B cell (primary cell): ENCODE measurements around the gene GCAT. TPM values are rescaled to one million over a fixed set of nuclear protein-coding genes. Genes with fewer than 3 reads are reported as not detected.

Experiments
- ATAC-seq: fragments of 200-7000 bp; cut with Tn5 transposase; one replicate; pipeline ENCODE4 v1.10.0; 2021; ENCODE audit warnings: low read depth, mild to moderate bottlenecking, moderate number of reproducible peaks, moderate library complexity
- CTCF ChIA-PET: fragments of 350-600 bp; sonication (Branson Sonifier 250); formaldehyde crosslinking; loops from one replicate; lab custom pipeline; 2021; ENCODE audit warnings: antibody characterized with exemption, inconsistent platforms; lab: Charles Lee
- POLR2A ChIA-PET: fragments of 350-600 bp; sonication (Branson Sonifier 250); formaldehyde crosslinking; loops from one replicate; lab custom pipeline; 2021; ENCODE audit warnings: antibody characterized with exemption; lab: Charles Lee
- DNase-seq: peaks from one replicate; pipeline ENCODE4 v3.0.0; 2013
- H2AFZ ChIP-seq: 2 replicates; pipeline ENCODE4 v1.6.1; 2012; ENCODE audit warnings: mild to moderate bottlenecking, low read depth, low read length; ENCODE audit not compliant: insufficient read depth, poor library complexity, severe bottlenecking
- H3K27ac ChIP-seq, 2 donors: 1 replicate in 1 of 2; 2 replicates in 1 of 2; pipeline ENCODE4 v1.5.1; 2012 to 2013; ENCODE audit warnings: low read length in 2 of 2, mild to moderate bottlenecking in 2 of 2, moderate library complexity in 1 of 2
- H3K27me3 ChIP-seq, 4 experiments: fragments of 200-600 bp in 1 of 4; sonication (generic) in 1 of 4; replicated peaks in 1 of 4; 1 replicate in 2 of 4; 2 replicates in 2 of 4; pipeline versions ENCODE4 v1.6.1 to v1.7.0; 2013 to 2016; ENCODE audit warnings: low read length in 3 of 4, mild to moderate bottlenecking in 2 of 4, mixed read lengths in 1 of 4, moderate library complexity in 1 of 4; ENCODE audit not compliant: insufficient read depth in 4 of 4, control insufficient read depth in 3 of 4; ENCODE audit errors: control extremely low read depth in 1 of 4
- H3K36me3 ChIP-seq, 2 experiments: replicated peaks in 1 of 2; 1 replicate in 1 of 2; 2 replicates in 1 of 2; pipeline versions ENCODE4 v1.6.1 to v1.7.1; 2013; ENCODE audit warnings: low read length in 1 of 2; ENCODE audit not compliant: insufficient read depth in 2 of 2, control insufficient read depth in 1 of 2; ENCODE audit errors: control extremely low read depth in 1 of 2, extremely low read depth in 1 of 2
- H3K4me1 ChIP-seq, 2 donors: fragments of 200-600 bp in 1 of 2; sonication (generic) in 1 of 2; 1 replicate in 1 of 2; 2 replicates in 1 of 2; pipeline versions ENCODE4 v1.5.1 to v1.6.1; 2013 to 2017; ENCODE audit warnings: low read length in 2 of 2; ENCODE audit not compliant: control insufficient read depth in 2 of 2, insufficient read depth in 2 of 2
- H3K4me2 ChIP-seq: replicated peaks from 2 replicates; pipeline ENCODE3; 2012; ENCODE audit warnings: mild to moderate bottlenecking, low read depth, low read length; ENCODE audit not compliant: poor library complexity, severe bottlenecking
- H3K4me3 ChIP-seq, 5 experiments: fragments of 200-600 bp in 1 of 5; sonication (generic) in 1 of 5; 1 replicate in 3 of 5; 2 replicates in 2 of 5; pipeline versions ENCODE4 v1.5.1 to v1.7.0; 2011 to 2016; ENCODE audit warnings: low read length in 4 of 5, mild to moderate bottlenecking in 4 of 5, low read depth in 2 of 5, control low read depth in 1 of 5, moderate library complexity in 1 of 5; ENCODE audit not compliant: insufficient read depth in 1 of 5; ENCODE audit errors: control extremely low read depth in 1 of 5, extremely low read depth in 1 of 5
- H3K79me2 ChIP-seq: fragments of 200-600 bp; sonication (generic); one replicate; pipeline ENCODE4 v1.6.0; 2016; ENCODE audit warnings: low read length; ENCODE audit not compliant: control insufficient read depth, insufficient read depth
- H3K9ac ChIP-seq: fragments of 200-600 bp; sonication (generic); 2 replicates; pipeline ENCODE4 v1.6.1; 2017; ENCODE audit warnings: mild to moderate bottlenecking, low read length, moderate library complexity
- H3K9me3 ChIP-seq, 3 donors: one replicate each; pipeline versions ENCODE4 v1.6.1 to v1.7.1; 2013; ENCODE audit warnings: low read length in 2 of 3; ENCODE audit not compliant: control insufficient read depth in 2 of 3, insufficient read depth in 1 of 3; ENCODE audit errors: control extremely low read depth in 1 of 3
- H4K20me1 ChIP-seq: 2 replicates; pipeline ENCODE4 v1.6.0; 2012; ENCODE audit warnings: mild to moderate bottlenecking, low read length; ENCODE audit not compliant: insufficient read depth, control insufficient read depth, poor library complexity, severe bottlenecking
- H3K27ac Mint-ChIP-seq: one replicate; pipeline ENCODE4 v1.8.0; 2021; ENCODE audit warnings: mixed read lengths
- H3K27me3 Mint-ChIP-seq: one replicate; pipeline ENCODE4 v1.8.0; 2021; ENCODE audit warnings: mixed read lengths
- H3K4me1 Mint-ChIP-seq: one replicate; pipeline ENCODE4 v1.8.0; 2021; ENCODE audit warnings: mixed read lengths
- H3K4me3 Mint-ChIP-seq: one replicate; pipeline ENCODE4 v1.8.0; 2021; ENCODE audit warnings: mixed read lengths
- H3K9me3 Mint-ChIP-seq: one replicate; pipeline ENCODE4 v1.8.0; 2022; ENCODE audit warnings: mixed read lengths; ENCODE audit not compliant: insufficient read depth
- EZH2 ChIP-seq: IDR thresholded peaks from 2 replicates; pipeline ENCODE4 v1.6.1; 2012; ENCODE audit warnings: borderline replicate concordance, low read depth, mild to moderate bottlenecking, moderate library complexity, low read length; ENCODE audit not compliant: insufficient read depth, poor library complexity, severe bottlenecking
- WGBS: methylation state at CpG from one replicate; pipeline ENCODE4 v1.1.5; 2013; ENCODE audit warnings: missing lambda C conversion rate; ENCODE audit not compliant: insufficient coverage; 5-methylcytosine and 5-hydroxymethylcytosine counted together
- intact Hi-C: fragments of 100-400 bp; cut with micrococcal nuclease; formaldehyde crosslinking; loops from one replicate; pipeline ENCODE4 v1.10.0; 2022
- polyA plus RNA-seq: library from polyadenylated mRNA; depleted of rRNA; stranded (reverse); fragments of >200 nt; gene quantifications from 2 replicates; pipeline ENCODE4 v1.2.3, GENCODE V29; 2012
- total RNA-seq, 2 donors: library from RNA; stranded (reverse); fragments of 120-200 nt in 1 of 2; gene quantifications; 1 replicate in 1 of 2; 2 replicates in 1 of 2; pipeline versions ENCODE4 v1.2.3 to v1.2.4, GENCODE V29; 2013 to 2022
- TF ChIP-seq, protein P1 (sequence below): fragments of 200-600 bp; IDR thresholded peaks from one replicate; pipeline ENCODE4 v1.8.0; 2022; ENCODE audit warnings: antibody characterized with exemption, mild to moderate bottlenecking

GCAT gene
- total and polyA plus RNA-seq, 2 donors (not counting 1 experiment from before 2014, with no cell fraction given), result 0.15 to 0.47 TPM

- Histone ChIP-seq H3K27ac (no peak overlapping the region), H3K9me3 (no peaks in the 10 kb centered on the region), H4K20me1 (no peaks in the 10 kb centered on the region), H3K4me3 (no peak overlapping the region), H2AFZ (no peak overlapping the region), H3K9ac (no peak overlapping the region), H3K36me3 (peaks cover 0 to 41% of the 10 kb centered on the region in 2 experiments), H3K4me2 (no peak overlapping the region), H3K27me3 (no peaks in the 10 kb centered on the region), H3K4me1 (no peaks in the 10 kb centered on the region), H3K79me2 (peaks cover 3% of the 10 kb centered on the region)
- ATAC-seq, result no peak
- Mint-ChIP-seq H3K9me3 (no peaks in the 10 kb centered on the region), H3K27ac (no peak overlapping the region), H3K27me3 (no peaks in the 10 kb centered on the region), H3K4me1 (no peaks in the 10 kb centered on the region), H3K4me3 (no peak overlapping the region)
- DNase-seq, result no peak
- TF ChIP-seq EZH2, result no peak
- TF ChIP-seq, protein P1, sequence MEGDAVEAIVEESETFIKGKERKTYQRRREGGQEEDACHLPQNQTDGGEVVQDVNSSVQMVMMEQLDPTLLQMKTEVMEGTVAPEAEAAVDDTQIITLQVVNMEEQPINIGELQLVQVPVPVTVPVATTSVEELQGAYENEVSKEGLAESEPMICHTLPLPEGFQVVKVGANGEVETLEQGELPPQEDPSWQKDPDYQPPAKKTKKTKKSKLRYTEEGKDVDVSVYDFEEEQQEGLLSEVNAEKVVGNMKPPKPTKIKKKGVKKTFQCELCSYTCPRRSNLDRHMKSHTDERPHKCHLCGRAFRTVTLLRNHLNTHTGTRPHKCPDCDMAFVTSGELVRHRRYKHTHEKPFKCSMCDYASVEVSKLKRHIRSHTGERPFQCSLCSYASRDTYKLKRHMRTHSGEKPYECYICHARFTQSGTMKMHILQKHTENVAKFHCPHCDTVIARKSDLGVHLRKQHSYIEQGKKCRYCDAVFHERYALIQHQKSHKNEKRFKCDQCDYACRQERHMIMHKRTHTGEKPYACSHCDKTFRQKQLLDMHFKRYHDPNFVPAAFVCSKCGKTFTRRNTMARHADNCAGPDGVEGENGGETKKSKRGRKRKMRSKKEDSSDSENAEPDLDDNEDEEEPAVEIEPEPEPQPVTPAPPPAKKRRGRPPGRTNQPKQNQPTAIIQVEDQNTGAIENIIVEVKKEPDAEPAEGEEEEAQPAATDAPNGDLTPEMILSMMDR, result no peak
- 98% methylated on average over 16 of the region's 16 CpGs for WGBS
- CTCF ChIA-PET, result no interaction called here
- POLR2A ChIA-PET, result no interaction called here
- intact Hi-C loops, result no loop called here
These were observed 24.5 kb downstream of the GCAT start for GRCh38 chr22:37832022-37832857.
